ENCODE measurements around the gene KLHL7.
"Not testable (repeated sequence)": the region's sequence is repeated elsewhere in the genome, so short reads cannot be mapped to it uniquely, and the experiment has no call there.

KLHL7 gene

DNA sequence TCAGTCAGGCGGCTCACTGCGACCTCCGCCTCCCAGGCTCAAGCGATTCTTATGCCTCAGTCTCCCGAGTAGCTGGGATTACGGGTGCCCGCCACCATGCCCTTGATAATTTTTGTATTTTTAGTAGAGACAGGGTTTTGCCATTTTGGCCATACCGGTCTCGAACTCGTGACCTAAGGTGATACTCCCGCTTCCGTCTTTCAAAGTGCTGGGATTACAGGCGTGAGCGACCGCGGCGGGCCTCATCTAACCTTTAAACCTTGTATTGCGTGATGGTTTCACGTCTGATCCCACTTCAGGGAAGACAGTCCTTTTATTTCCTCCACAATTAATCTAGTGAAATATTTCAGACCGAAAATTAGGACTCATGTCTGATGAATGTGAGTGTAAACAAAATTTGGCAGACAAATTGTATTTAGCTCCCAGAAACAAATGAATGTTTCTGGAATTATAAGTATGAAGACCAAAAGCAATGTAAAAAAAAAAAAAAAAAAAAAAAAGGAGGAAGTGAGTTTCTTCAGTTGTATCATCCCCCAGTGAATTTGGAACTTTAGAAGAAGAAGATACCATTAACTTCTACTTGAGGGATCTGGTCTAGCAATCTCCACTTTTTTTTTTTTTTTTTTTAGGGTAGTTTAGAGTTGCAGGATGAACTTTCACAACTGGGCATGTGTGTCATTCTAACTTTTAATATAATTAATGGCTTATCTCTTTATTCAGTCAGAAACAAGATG, 77.9 kb downstream of the KLHL7 start:
- FAIRE-seq: peak; percentile 67

DNA sequence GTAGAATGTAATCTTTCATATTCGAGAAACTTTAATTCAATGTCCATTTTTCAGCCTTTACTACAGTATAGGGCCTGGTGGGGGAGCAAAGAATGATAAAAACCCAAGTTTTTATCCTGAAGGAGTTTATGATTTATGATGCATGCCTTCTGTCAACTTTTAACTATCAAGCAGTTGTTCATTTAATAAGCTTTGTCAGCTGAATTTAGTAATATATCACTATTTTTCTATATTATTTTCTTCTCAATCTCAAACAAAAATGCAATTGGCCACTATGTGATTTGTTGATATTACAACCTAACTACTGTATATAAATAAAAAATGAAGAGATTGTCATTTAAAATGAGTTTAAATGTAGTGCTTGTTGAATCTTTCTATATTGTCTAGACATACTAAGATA, 78.7 kb downstream of the KLHL7 start:
- FAIRE-seq: peak; percentile 66

DNA sequence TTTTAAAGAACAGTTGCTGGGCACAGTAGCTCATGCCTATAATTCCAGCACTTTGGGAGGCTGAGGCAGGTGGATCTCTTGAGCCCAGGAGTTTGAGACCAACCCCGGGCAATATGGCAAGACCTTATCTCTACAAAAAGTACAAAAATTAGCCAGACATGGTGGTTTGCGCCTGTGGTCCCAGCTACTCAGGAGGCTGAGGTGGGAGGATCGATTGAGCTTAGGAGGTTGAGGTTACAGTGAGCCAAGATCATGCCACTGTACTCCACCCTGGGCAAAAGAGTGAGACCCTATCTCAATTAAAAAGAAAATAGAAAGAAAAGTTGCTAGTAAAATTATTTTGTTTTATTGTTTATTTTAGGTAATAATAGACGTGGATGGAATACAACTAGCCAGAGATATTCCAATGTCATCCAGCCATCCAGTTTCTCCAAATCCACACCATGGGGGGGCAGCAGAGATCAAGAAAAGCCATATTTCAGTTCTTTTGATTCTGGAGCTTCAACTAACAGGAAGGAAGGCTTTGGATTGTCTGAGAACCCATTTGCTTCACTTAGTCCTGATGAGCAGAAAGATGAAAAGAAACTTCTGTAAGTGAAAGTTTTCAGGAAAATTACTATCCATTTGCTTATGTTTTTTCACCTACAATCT, 79.2 kb downstream of the KLHL7 start:
- FAIRE-seq: peak; percentile 96

DNA sequence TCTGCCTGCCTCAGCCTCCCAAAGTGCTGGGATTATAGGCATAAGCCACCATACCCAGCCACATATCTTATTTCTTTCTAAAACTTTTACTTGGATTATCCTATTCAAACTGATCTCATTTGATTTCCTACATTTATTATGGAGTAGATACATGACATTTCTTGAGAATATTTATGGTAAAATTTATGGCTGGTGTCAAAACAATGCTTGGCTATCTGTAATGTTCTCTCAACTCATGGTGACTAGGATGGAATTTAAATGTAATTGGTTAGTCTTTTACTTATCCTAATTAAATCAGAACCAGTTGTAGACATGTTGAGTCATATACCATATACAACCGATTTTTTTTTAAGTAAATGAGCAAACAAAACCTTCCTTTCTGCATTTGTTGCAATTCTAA, 80.4 kb downstream of the KLHL7 start:
- peak; percentile 79 for FAIRE-seq

DNA sequence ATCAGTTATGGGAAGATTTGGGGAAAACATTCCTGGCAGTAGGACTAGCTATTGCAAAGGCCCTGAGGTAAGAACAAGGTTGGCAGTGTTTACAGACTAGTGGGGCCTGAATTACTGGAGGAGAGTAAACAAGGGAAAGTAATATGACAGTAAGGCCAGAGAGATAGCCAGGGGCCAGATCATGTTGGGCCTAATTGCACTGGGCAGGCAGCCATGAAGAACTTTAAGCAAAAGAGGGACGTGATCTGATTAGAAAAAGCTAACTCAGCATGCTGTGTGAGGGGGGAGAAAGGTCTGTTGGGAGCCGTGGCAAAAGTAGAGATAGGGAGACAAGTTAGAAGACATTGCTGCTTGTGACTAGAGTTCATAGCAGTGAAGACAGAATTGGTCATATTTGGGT, 85.4 kb downstream of the KLHL7 start:
- no peak for FAIRE-seq

DNA sequence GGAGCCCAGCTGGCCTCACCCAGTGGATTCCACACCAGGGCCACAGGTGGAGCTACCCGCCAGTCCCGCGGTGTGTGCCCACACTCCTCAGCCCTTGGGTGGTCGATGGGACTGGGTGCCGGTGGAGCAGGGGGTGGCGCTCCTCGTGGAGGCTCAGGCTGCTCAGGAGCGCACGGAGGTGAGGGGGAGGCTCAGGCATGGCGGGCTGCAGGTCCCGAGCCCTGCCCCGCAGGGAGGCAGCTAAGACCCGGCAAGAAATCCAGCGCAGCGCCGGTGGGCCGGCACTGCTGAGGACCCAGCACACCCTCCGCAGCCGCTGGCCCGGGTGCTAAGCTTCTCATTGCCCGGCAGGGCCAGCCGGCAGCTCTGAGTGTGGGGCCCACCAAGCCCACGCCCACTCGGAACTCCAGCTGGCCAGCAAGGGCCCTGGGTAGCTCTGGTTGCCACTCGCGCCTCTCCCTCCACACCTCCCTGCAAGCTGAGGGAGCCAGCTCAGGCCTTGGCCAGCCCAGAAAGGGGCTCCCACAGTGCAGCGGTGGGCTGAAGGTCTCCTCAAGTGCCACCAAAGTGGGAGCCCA, 88.2 kb downstream of the KLHL7 start:
- FAIRE-seq: not testable (repeated sequence)

DNA sequence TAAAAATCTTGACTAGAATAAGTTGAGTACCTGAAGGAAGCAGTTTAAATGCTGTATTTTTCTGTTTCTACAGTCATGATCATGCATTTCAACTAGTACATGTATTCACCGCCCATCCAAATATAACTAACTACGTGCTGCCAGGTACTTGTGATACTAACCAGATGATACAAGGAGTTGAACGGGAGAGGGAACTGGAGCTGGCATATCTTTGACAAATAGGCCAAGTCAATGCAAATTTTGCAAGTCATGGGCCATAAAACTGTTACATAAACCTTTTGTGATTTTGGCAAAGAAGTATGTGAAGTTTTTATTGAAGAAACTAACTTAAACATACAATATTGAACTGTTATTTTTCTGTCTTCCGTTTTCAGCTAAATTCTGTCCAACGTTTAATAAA, 90.7 kb downstream of the KLHL7 start:
- FAIRE-seq: no peak

DNA sequence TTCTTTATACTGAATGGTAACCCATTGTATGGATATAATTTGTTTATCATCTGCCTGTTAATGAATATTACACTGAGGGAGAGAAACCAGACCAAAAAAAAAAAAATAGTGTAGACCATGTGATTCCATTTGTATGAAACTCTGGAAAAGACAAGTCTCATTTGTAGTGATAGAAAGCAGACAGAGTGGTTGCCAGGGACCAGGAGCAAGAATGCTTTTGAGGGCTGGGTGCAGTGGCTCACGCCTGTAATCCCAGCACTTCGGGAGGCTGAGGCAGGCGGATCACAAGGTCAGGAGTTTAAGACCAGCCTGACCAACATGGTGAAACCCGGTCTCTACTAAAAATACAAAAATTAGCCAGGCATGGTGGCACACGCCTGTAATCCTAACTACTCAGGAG, 92.2 kb downstream of the KLHL7 start:
- FAIRE-seq: not testable (repeated sequence)

DNA sequence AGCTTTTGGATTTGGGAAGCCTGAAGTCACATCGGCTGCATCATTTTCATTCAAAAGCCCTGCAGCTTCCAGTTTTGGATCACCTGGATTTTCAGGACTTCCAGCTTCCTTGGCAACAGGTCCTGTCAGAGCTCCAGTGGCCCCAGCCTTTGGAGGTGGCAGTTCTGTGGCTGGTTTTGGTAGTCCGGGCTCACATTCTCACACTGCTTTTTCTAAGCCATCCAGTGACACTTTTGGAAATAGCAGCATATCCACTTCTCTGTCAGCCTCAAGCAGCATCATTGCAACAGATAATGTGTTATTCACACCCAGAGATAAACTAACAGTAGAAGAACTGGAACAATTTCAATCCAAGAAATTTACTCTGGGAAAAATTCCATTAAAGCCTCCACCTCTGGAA, 94.7 kb downstream of the KLHL7 start:
- no peak for FAIRE-seq

DNA sequence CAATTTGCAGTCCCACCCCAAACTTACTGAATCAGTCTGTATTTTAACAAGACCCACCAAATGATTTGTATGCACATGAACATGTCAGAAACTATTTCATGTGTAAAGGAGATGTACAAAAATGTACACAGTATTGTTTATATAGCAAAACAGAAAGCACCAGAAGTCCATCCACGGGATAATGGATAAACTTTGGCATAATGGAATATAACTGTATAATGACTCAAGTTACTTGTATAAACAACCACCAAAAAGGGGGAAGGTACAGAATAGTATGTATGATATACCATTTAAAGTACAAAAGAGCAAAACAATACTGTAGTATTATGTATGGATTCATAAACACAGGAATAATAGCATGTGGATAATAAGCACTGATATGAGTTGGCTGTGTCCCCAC, 98.7 kb downstream of the KLHL7 start:
- no peak for FAIRE-seq

DNA sequence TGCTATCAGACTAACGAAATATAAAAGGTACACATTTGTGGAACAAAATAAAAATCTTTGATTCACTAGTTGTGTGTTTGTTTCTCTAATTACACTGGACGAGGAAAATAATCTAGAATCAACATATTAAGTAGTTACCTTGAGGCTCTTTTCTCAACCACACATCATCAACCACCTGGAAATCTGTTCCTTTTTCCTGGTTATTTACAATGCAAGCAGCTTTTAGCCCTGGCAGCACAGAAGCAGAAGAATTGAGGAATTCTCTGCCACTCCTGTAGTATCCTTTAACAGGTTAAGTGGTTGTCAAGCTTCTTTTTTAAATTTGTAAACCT, 100.0 kb downstream of the KLHL7 start:
- peak; percentile 51 for FAIRE-seq

DNA sequence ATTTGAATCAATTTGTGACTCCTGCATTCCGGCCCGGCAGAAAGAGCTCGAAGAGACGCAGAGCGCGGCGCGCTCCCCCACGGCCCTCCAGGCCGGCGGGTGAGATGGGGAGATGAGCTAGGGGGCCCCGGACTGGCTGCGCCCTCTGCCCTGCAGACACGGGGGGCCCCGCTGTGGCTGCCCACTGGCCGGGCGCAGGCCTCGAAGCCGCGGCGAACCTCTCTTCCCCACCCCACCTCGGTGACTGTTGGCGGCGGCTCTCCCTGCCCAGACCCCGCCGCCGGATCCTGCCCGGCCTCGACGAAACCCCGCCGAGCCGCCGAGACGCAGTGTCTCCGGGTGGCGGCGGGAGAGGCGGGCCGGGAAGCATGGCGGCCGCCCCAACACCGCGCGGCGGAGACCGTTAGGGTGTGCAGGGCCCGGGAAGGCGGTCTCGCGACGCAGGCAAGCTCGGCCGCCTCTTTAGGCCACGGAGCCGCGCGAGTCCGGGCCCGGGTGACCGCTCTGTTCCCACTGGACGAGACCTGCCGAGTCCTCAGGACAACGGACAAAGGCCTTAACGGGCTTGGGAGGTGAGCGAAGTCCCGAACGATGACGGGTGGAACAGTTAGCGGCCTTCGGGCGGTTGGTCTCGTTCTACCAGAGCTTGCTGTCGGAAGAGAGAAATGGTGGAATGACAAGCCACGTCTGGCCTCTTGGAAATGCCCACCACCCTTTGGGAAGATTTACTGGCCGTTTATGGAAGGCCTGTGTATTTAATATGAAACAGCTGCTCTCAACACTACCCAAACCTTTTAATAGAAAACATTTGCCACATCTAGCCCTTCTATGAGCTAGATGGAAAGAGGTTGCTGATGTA, 100.6 kb downstream of the KLHL7 start:
- no peak for FAIRE-seq

DNA sequence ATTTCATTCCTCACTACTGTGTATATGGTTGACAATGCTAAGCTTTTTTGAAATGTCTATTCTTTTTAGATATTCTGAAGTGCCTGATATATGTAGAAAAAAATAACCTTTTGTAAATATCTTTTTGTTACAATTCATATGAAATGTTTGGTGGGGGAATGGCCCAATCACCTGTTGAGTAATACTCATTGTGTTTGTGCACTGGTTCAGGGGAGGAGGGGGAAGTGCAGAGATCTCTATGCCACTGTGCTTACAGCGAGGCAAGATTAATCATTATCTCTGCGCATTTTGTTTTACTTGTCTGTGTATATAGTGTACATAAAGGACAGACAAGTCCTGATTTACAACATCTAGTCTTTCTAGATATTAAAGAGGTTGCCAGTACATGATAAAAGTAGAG, 101.4 kb downstream of the KLHL7 start:
- no peak for FAIRE-seq

DNA sequence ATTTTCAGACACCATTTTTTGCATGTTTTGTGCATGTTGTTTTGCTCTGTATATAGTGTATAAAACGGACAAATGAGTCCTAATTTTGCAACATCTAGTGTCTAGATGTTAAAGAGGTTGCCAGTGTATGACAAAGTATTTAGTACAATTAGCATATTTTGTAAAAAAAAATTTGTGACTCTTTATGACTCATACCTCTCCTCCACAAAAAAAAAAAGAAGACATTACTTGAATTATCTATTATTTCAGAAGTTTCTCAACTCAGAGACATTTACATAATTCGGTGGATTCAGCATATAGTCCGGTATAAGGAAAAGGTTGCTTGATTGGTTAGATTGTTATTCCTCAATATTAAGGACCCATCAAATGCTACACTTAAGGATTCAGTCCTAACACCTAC, 102.3 kb downstream of the KLHL7 start:
- peak; percentile 30 for FAIRE-seq

DNA sequence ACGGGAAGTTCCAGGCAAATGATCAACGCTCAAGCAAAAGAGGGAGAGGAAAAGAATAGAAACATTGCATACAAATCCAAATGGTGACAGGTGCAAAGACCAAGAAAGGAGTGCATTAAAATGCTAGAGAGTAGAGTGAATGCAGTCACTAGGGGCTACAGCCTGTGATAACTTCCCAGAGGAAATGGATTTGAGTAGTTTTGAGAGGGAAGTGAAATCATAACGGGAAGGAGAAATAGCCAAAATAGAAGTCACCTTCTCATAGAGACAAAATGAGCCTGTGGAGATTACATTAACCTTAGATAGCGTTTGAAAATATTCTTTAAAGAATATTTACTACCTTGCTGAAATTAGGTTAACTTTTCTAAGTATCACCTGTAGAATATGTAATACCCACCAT, 102.7 kb downstream of the KLHL7 start:
- FAIRE-seq: no peak

DNA sequence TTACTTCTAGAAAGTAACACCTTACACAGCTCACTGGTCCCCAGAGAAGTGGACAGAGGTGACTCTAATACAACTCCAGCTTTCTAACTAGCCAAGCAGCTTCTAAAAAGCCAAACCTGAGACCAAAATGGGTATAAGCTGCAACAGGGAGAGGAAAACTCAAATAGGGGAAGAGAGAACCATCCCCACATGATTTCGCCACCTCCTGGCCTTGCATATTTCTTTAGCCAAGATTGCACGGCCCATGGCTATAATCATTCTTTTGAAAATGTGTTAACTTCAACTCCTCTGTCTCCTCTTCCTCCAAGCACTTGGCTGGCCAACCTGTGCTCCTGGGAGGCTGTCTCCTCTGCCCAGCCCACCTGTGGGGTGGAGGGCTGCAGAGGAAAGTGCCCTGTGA, 104.9 kb downstream of the KLHL7 start:
- FAIRE-seq: no peak

DNA sequence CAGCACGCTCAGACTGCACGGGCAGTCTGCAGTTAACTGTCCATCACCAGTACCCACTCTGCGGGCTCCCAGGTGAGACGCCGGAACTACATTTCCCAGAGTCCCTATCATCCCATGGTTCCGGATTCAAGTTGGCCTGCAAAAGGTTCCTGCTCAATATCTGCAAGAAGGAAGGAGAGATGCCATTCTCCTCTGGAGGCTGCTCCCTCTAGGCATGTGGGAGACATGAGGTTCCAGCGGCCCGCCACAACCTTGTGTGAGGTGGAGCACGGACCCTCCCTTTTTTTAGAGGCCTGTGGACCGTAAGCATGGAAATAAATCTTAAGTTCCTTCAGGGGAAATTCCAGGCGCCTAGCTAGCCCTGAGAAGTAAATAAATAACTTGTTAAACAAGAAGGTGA, 106.0 kb downstream of the KLHL7 start:
- no peak for FAIRE-seq

DNA sequence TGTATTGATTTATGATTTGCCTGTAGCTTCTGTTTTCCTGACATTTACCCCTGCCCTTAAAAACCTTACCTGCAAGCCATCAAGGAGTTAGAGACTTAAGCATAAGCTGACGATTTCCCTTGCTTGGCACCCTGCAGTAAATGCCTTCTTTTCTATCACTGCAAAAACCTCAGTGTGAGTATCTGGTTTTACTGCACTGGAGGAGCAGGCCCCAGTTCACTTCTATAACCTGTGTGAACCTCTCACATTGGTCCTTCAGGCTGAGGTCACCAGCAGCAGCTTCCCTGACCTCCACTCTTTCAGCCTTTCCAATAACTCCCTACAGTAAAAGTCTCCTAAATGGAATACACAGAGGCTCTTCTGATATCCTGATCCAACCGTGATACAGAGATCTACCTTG, 106.8 kb downstream of the KLHL7 start:
- FAIRE-seq: no peak

DNA sequence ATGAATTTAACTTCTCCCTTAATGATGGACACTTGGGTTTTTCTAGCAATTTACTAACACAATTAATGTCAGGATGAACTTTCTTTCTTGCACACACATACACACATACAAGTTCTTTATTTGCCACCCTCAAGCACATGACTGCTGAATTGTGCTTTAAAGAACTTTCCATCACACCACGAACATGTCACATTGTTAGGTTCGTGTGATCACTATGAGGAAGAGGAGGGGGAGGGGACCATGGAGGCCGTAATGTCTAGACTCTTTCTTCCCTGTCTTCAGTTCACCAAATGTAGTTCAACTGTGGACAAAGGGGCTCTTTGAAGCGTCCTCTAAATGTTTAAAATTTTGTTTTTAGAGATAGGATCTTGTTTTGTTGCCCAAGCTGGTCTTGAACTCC, 107.3 kb downstream of the KLHL7 start:
- FAIRE-seq: no peak

DNA sequence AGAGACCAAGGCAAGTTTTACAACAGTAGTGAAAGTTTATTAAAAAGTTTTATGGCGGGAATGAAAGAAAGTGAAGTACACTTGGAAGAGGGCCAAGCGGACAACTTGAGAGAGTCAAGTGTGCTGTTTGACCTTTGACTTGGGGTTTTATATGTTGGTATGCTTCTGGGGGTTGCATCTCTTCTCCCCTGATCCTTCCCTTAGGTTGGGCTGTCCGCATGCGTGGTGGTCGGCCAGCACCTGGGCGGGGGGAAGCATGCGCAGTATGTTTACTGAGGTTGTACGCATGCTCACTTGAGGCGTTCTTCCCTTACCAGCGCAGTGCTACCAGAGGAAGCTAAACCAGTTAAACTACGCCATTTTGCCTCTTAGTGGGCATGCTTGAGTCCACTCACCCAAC, 108.2 kb downstream of the KLHL7 start:
- FAIRE-seq: no peak

DNA sequence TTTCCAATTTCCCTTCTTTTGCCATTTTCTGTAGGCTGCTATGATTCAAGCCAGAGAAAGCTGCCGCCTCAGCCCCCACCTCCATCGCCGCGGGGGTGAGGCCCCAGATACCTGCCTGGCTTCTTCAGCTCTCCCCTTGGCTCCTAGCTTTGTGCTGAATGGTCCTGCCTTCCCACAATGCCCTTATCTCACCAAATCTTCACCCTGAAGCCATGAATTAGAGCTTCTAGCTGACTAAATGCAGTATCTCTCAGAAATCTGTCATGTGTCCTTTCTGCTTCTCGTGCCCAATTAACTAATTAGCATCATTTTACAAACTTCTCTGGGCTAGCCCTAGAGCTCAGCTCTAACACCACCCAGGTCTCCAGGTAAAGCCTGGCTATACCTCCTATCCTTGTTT, 108.8 kb downstream of the KLHL7 start:
- no peak for FAIRE-seq

DNA sequence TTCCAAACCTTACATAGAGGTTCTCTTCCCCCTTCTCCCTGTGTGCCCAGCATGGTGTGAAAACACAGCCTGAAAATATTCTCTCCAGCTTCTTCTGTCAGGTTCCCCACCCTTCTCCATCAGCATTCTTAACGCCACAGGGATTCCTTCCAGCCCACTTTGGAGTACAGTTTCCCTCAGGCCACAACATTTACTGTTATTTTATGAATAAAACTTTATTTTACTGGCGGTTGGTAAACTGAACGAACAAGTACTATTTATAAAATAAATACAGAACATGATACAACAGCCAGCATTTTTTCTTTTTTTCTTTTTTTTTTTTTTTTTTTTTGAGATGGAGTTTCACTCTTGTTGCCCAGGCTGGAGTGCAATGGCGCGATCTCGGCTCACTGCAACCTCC, 109.4 kb downstream of the KLHL7 start:
- no peak for FAIRE-seq

DNA sequence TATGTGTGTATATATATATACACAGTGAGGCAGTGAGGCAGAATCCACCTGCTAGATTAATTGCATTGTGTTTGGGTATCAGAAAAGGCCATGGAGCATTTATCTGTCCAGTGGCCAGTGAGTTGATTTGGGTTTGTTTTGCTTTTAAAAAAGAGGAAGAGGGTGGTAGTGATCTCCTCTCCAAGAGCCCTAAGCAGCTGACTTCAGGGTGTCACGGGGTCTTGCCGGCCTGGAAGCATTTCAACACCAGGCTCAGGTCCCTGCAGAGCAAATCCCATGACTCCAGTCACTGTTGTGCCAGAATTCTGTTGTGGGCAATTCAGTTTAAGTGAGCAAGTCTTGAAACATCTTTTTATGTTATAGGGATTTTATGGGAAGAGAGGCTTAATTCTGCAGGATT, 110.4 kb downstream of the KLHL7 start:
- FAIRE-seq: no peak

DNA sequence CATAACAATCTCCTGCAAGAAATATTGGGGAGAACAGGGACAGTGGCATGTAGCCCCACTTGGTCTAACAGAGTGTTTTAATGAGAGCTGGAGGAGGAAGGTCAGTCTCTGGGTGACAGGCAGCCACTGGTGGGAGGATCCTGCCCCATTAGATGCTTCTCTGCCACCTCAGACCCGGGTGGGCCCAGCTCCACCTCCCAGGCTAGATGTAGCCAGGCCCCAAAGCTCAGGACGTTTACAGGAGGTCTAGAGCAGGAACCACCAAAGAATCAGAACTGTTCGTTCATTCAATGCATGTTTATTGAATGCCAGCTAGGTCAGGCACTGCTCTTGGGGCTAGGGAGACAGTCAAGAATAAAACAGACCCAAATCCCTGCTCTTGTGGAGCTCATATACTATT, 112.6 kb downstream of the KLHL7 start:
- FAIRE-seq: no peak
